HEK293 (cell line): ENCODE measurements around the gene KCND2.

Experiments used
- CTCF ChIA-PET: fragments of 350-600 bp; formaldehyde crosslinking; extraction: SDS; loops from one replicate; lab custom pipeline; 2021; ENCODE audit warnings: antibody characterized with exemption; lab: Yijun Ruan, JAX
- POLR2A ChIA-PET: fragments of 300-600 bp; formaldehyde crosslinking; extraction: SDS; loops from one replicate; lab custom pipeline; 2020; ENCODE audit warnings: antibody characterized with exemption, inconsistent platforms; lab: Yijun Ruan, JAX
- H3K27ac ChIP-seq: fragments of 200-500 bp; sonication (Bioruptor generic); 2 replicates; pipeline ENCODE4 v1.5.1; 2014; ENCODE audit warnings: low read depth, low read length, control low read depth, inconsistent platforms; ENCODE audit errors: extremely low read depth
- H3K36me3 ChIP-seq, 2 experiments: fragments of 200-500 bp in 1 of 2; sonication (Bioruptor generic) in 1 of 2; 1 replicate in 1 of 2; 2 replicates in 1 of 2; pipeline ENCODE4 v1.5.1; 2014 to 2017; ENCODE audit warnings: inconsistent platforms in 2 of 2, low read length in 2 of 2; ENCODE audit not compliant: control insufficient read depth in 2 of 2, insufficient read depth in 1 of 2
- H3K4me1 ChIP-seq: fragments of 200-500 bp; sonication (Bioruptor generic); 2 replicates; pipeline ENCODE4 v1.5.1; 2014; ENCODE audit warnings: mild to moderate bottlenecking, low read length, inconsistent platforms; ENCODE audit not compliant: control insufficient read depth, insufficient read depth
- H3K4me3 ChIP-seq: 2 replicates; pipeline ENCODE4 v1.5.1; 2011; ENCODE audit warnings: low read depth, mild to moderate bottlenecking, control low read depth, low read length, moderate library complexity
- H3K9me3 ChIP-seq: fragments of 200-500 bp; sonication (Bioruptor generic); 2 replicates; pipeline ENCODE4 v1.5.1; 2014; ENCODE audit warnings: low read depth, low read length, inconsistent platforms; ENCODE audit not compliant: control insufficient read depth, insufficient read depth
- BCL11A ChIP-seq: fragments of 450-650 bp; formaldehyde crosslinking; IDR thresholded peaks from 2 replicates; pipeline ENCODE4 v1.5.1; 2016; ENCODE audit warnings: low read depth, missing biosample characterization, missing genetic modification characterization
- EGR2 ChIP-seq: fragments of 450-650 bp; formaldehyde crosslinking; IDR thresholded peaks from 2 replicates; pipeline ENCODE4 v1.5.1; 2016; ENCODE audit warnings: low read depth, missing biosample characterization, missing genetic modification characterization
- KLF8 ChIP-seq: fragments of 450-650 bp; formaldehyde crosslinking; IDR thresholded peaks from 2 replicates; pipeline ENCODE4 v1.5.1; 2016; ENCODE audit warnings: missing biosample characterization, missing genetic modification characterization
- OVOL3 ChIP-seq: fragments of 450-650 bp; formaldehyde crosslinking; IDR thresholded peaks from 2 replicates; pipeline ENCODE4 v1.5.1; 2016; ENCODE audit warnings: missing biosample characterization, missing genetic modification characterization
- PRDM1 ChIP-seq: fragments of 450-650 bp; formaldehyde crosslinking; IDR thresholded peaks from 2 replicates; pipeline ENCODE4; 2016; ENCODE audit warnings: missing biosample characterization, missing genetic modification characterization
- SP2 ChIP-seq: fragments of 450-650 bp; formaldehyde crosslinking; IDR thresholded peaks from 2 replicates; pipeline ENCODE4 v1.5.1; 2016; ENCODE audit warnings: missing biosample characterization, missing genetic modification characterization
- WT1 ChIP-seq: fragments of 450-650 bp; formaldehyde crosslinking; IDR thresholded peaks from 2 replicates; pipeline ENCODE4 v1.5.1; 2016; ENCODE audit warnings: missing biosample characterization, missing genetic modification characterization
- ZBTB21 ChIP-seq: fragments of 450-650 bp; formaldehyde crosslinking; IDR thresholded peaks from 2 replicates; pipeline ENCODE4 v1.5.1; 2017; ENCODE audit warnings: missing biosample characterization, missing genetic modification characterization
- ZBTB7A ChIP-seq: fragments of 450-650 bp; formaldehyde crosslinking; IDR thresholded peaks from 2 replicates; pipeline ENCODE4 v1.5.1; 2016; ENCODE audit warnings: low read depth, missing biosample characterization, missing genetic modification characterization
- ZNF10 ChIP-seq: fragments of 450-650 bp; formaldehyde crosslinking; IDR thresholded peaks from 2 replicates; pipeline ENCODE4 v1.5.1; 2017; ENCODE audit warnings: missing biosample characterization, missing genetic modification characterization
- ZNF121 ChIP-seq: fragments of 450-650 bp; formaldehyde crosslinking; IDR thresholded peaks from 2 replicates; pipeline ENCODE4 v1.5.1; 2016; ENCODE audit warnings: missing biosample characterization, missing genetic modification characterization
- ZNF132 ChIP-seq: fragments of 450-650 bp; formaldehyde crosslinking; IDR thresholded peaks from 2 replicates; pipeline ENCODE4 v1.5.1; 2017; ENCODE audit warnings: missing biosample characterization, missing genetic modification characterization, borderline replicate concordance
- ZNF133 ChIP-seq: fragments of 450-650 bp; formaldehyde crosslinking; IDR thresholded peaks from 2 replicates; pipeline ENCODE4 v1.5.1; 2016; ENCODE audit warnings: missing biosample characterization, missing genetic modification characterization
- ZNF202 ChIP-seq: fragments of 450-650 bp; formaldehyde crosslinking; IDR thresholded peaks from 2 replicates; pipeline ENCODE4 v1.5.1; 2016; ENCODE audit warnings: missing biosample characterization, missing genetic modification characterization, borderline replicate concordance
- ZNF266 ChIP-seq: fragments of 450-650 bp; formaldehyde crosslinking; IDR thresholded peaks from 2 replicates; pipeline ENCODE4 v1.5.1; 2016; ENCODE audit warnings: missing biosample characterization, missing genetic modification characterization, low read depth
- ZNF473 ChIP-seq: fragments of 450-650 bp; formaldehyde crosslinking; IDR thresholded peaks from 2 replicates; pipeline ENCODE4 v1.5.1; 2017; ENCODE audit warnings: missing biosample characterization, missing genetic modification characterization
- ZNF521 ChIP-seq: fragments of 450-650 bp; formaldehyde crosslinking; IDR thresholded peaks from 2 replicates; pipeline ENCODE4 v1.5.1; 2017; ENCODE audit warnings: missing biosample characterization, mild to moderate bottlenecking, missing genetic modification characterization
- ZNF558 ChIP-seq: fragments of 450-650 bp; formaldehyde crosslinking; IDR thresholded peaks from 2 replicates; pipeline ENCODE4 v1.5.1; 2016; ENCODE audit warnings: missing biosample characterization, missing genetic modification characterization
- ZNF585B ChIP-seq: fragments of 450-650 bp; formaldehyde crosslinking; IDR thresholded peaks from 2 replicates; pipeline ENCODE4 v1.5.1; 2016; ENCODE audit warnings: missing biosample characterization, missing genetic modification characterization
- ZNF596 ChIP-seq: fragments of 450-650 bp; IDR thresholded peaks from 2 replicates; pipeline ENCODE4 v1.5.0; 2018; ENCODE audit warnings: missing biosample characterization, mild to moderate bottlenecking, missing genetic modification characterization, moderate library complexity
- ZNF610 ChIP-seq: fragments of 450-650 bp; formaldehyde crosslinking; IDR thresholded peaks from 2 replicates; pipeline ENCODE4 v1.5.1; 2016; ENCODE audit warnings: missing biosample characterization, missing genetic modification characterization, borderline replicate concordance
- ZNF621 ChIP-seq: fragments of 450-650 bp; formaldehyde crosslinking; IDR thresholded peaks from 2 replicates; pipeline ENCODE4 v1.5.1; 2017; ENCODE audit warnings: missing biosample characterization, missing genetic modification characterization
- ZNF660 ChIP-seq: fragments of 450-650 bp; IDR thresholded peaks from 2 replicates; pipeline ENCODE4 v1.5.1; 2018; ENCODE audit warnings: missing biosample characterization, mild to moderate bottlenecking, missing genetic modification characterization
- ZNF707 ChIP-seq: fragments of 450-650 bp; formaldehyde crosslinking; IDR thresholded peaks from 2 replicates; pipeline ENCODE4 v1.5.1; 2016; ENCODE audit warnings: missing biosample characterization, missing genetic modification characterization
- TF ChIP-seq, protein P1 (sequence below): fragments of 450-650 bp; formaldehyde crosslinking; IDR thresholded peaks from 2 replicates; pipeline ENCODE4 v1.5.1; 2017; ENCODE audit warnings: missing biosample characterization, missing genetic modification characterization

KCND2 gene

DNA sequence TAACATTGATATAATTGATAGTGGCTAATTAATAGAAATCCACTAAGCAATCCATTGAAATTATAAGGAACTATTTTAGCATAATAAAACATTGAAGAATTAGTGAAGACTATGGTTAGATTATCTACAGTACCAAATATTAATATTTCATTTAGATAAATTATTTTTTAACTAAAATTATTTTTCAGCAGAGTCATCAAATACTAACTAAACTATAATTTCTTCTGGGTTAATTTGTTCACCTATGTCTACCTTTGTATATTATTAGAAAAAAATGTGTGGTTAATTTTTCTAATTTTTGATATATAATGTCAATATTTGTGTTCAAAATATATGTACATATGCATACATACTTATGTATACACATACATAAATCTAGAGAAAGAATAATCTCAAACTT, 140.2 kb downstream of the KCND2 start:
- Histone ChIP-seq H3K9me3 (no peaks in the 10 kb centered on the region), H3K36me3 (no peaks in the 10 kb centered on the region), H3K4me1 (no peaks in the 10 kb centered on the region), H3K27ac (no peak overlapping the region), H3K4me3 (no peak overlapping the region)
- TF ChIP-seq ZNF132 (no peak), KLF8 (tag by site-specific recombination) (no peak), ZNF621 (tag by site-specific recombination) (no peak), ZNF10 (tag by site-specific recombination) (no peak), ZNF596 (tag by site-specific recombination) (no peak), ZNF521 (tag by site-specific recombination) (no peak)
- CTCF ChIA-PET: no interaction called here
- POLR2A ChIA-PET: no interaction called here

- no peak overlapping the region for H3K27ac ChIP-seq
- POLR2A ChIA-PET: no interaction called here
- no peak overlapping the region for H3K4me3 ChIP-seq
- no peaks in the 10 kb centered on the region for H3K4me1 ChIP-seq
- H3K9me3 ChIP-seq: no peaks in the 10 kb centered on the region
- H3K36me3 ChIP-seq: no peaks in the 10 kb centered on the region
- TF ChIP-seq WT1 (tag by site-specific recombination) (no peak), ZBTB21 (tag by site-specific recombination) (no peak), OVOL3 (tag by site-specific recombination) (no peak), ZNF585B (tag by site-specific recombination) (no peak), ZNF610 (tag by site-specific recombination) (no peak), ZBTB7A (no peak), ZNF558 (tag by site-specific recombination) (no peak), ZNF121 (tag by site-specific recombination) (no peak)
- TF ChIP-seq, protein P1, sequence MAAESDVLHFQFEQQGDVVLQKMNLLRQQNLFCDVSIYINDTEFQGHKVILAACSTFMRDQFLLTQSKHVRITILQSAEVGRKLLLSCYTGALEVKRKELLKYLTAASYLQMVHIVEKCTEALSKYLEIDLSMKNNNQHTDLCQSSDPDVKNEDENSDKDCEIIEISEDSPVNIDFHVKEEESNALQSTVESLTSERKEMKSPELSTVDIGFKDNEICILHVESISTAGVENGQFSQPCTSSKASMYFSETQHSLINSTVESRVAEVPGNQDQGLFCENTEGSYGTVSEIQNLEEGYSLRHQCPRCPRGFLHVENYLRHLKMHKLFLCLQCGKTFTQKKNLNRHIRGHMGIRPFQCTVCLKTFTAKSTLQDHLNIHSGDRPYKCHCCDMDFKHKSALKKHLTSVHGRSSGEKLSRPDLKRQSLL (tag by site-specific recombination): no peak
- CTCF ChIA-PET: no interaction called here
Measured at GRCh38 chr7:120417244-120417979, 144.4 kb downstream of the KCND2 start.

DNA sequence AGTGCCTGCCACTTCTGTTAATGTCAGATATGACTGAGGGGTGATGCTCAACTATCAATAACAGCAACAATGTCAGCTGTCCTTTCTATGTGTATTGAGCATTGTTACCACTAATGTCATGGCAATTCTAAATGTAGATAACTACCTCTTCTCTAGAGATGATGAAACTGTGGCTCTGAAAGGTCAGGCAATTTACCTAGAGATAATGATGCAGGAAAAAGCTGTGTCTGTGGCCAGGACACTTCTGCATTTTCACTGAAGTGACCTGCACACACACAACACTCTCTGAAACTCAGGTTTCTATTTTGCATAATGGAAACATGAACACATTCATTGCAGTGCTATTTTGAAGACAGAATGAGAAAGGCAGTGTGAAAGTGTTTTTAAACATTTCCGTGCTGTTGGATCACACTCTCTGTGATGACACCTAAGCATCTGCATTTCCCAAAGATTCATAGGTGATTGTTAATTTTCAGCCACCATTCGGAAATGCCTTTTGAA, 148.2 kb downstream of the KCND2 start:
- TF ChIP-seq ZNF707 (tag by site-specific recombination) (no peak), EGR2 (tag by site-specific recombination) (no peak), SP2 (tag by site-specific recombination) (no peak), ZBTB7A (no peak), ZNF473 (no peak), BCL11A (tag by site-specific recombination) (no peak), PRDM1 (no peak), ZNF202 (tag by site-specific recombination) (no peak), ZNF660 (tag by site-specific recombination) (no peak), ZNF266 (tag by site-specific recombination) (no peak), ZNF133 (no peak)
- ChIA-PET CTCF (no interaction called here), POLR2A (no interaction called here)
- no peaks in the 10 kb centered on the region for H3K36me3 ChIP-seq
- H3K27ac ChIP-seq: no peak overlapping the region
- no peak overlapping the region for H3K4me3 ChIP-seq
- H3K4me1 ChIP-seq: no peaks in the 10 kb centered on the region
- H3K9me3 ChIP-seq: no peaks in the 10 kb centered on the region
